GM10266 (cell line): Measurements from ENCODE around the gene ATCAY.

Experiments
- DNase-seq: peaks from one replicate; pipeline ENCODE4 v3.0.0; 2012; ENCODE audit errors: extremely low spot score
- TF ChIP-seq, protein P1 (sequence below): IDR thresholded peaks from 2 replicates; pipeline ENCODE4 v1.5.1; 2012; ENCODE audit warnings: mild to moderate bottlenecking, low read depth; ENCODE audit not compliant: control insufficient read depth, insufficient read depth; ENCODE audit errors: missing control alignments

The ATCAY gene

DNA sequence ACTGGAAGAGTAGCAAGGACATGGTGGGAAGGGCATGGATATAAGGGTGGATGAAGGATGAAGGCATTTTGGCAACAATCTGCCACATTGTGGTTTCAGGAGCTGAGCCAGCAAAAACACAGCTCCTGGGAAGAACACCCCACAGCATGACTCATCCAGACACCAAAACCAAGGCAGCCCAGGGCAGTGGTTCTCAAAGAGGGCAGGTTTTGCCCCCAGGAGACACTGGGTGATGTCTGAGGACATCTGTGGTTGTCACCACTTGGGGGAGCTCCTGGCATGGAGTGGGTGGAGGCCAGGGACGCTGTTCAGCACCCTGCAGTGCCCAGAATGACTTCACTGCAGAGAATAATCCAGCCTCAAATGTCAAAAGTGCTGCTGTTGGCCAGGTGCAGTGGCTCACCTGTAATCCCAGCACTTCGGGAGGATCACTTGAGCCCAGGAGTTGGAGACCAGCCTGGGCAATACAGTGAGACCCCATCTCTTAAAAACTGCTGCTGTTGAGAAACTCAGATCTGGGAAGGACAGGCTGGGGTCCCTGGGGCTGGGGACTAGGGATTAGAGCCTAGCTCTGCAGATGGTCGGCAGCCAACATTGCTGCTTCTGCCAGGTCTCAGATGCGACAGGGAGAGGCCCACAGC is 27.8 kb upstream of the ATCAY start:
- TF ChIP-seq, protein P1, sequence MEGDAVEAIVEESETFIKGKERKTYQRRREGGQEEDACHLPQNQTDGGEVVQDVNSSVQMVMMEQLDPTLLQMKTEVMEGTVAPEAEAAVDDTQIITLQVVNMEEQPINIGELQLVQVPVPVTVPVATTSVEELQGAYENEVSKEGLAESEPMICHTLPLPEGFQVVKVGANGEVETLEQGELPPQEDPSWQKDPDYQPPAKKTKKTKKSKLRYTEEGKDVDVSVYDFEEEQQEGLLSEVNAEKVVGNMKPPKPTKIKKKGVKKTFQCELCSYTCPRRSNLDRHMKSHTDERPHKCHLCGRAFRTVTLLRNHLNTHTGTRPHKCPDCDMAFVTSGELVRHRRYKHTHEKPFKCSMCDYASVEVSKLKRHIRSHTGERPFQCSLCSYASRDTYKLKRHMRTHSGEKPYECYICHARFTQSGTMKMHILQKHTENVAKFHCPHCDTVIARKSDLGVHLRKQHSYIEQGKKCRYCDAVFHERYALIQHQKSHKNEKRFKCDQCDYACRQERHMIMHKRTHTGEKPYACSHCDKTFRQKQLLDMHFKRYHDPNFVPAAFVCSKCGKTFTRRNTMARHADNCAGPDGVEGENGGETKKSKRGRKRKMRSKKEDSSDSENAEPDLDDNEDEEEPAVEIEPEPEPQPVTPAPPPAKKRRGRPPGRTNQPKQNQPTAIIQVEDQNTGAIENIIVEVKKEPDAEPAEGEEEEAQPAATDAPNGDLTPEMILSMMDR = peak; percentile 38
- DNase-seq = no peak

DNA sequence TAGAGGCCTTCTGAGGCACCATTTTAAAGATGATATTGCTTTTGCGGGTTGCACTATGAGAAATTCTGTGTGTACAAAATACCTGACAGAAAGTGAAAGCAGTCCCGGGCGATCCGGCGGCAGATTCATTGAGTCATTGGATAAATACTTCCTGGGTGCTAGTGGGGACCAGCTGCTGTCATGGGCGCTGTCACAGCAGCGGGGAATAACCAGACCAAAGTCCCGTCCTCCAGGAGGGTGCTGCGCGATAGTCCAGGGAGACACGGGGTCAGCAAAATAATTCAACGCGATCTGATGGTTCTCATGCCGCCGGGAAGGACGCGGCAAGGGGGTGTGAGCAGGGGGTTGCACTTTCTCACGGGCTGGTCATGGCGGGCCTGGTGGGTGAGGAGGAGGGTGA is 25.2 kb upstream of the ATCAY start:
- no peak for DNase-seq
- TF ChIP-seq, protein P1 = no peak

DNA sequence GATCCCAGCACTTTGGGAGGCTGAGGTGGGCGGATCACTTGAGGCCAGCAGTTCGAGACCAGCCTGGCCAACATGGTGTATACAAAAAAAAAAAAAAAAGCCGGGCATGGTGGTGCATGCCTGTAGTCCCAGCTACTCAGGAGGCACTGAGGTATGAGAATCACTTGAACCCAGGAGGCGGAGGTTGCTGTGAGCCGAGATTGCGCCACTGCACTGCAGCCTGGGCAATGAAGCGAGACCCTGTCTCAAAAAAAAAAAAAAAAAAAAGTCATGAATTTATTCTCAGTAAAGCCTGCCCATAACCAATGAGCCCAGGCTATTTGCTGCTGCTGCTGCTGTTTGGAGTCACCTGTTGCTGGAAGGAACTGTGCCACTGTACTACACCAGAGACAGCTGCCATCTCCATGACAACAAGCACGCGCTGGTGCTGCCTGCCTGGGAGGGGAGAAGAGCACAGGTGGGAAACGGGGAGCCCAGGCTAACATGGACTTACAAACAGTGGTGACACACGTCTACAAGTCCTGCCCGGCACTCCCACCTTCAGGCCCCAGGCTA is 23.0 kb upstream of the ATCAY start:
- peak; percentile 84 for DNase-seq
- TF ChIP-seq, protein P1 = no peak

- TF ChIP-seq, protein P1 = no peak
- no peak for DNase-seq
Observed at GRCh38 chr19:3860499-3860898, 20.0 kb upstream of the ATCAY start.

DNA sequence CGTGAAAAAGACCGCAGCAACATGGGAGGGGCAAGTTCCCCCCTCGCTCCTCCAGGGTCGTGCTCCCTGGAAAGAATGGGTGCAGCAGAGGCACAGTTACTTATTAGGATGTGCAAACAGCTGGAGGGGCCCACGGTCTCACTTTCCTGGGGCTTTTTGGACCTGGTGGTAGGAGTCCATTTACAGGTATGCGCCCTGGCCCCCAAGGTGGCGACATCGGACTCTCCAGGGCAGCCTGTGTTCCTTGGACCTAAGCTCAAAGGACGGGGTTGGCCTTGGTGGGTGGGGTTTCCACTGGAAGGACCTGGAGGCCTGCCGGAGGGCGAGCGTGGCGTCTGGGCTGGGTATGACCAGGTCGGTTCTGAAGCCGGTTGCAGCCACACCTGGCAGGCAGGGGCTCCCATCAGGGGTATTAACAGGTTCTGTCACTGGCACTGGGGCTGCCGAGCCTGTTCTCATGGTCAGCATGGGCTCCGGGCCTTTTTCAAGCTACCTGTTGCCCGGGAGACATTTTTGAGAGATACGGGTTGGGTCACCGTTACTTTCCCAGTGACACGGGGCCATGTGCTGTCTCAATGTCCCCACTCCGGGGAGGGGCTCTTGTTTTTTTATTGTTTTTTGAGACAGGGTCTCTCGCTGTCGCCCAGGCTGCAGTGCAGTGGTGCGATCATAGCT is 17.5 kb upstream of the ATCAY start:
- TF ChIP-seq, protein P1 = no peak
- DNase-seq = no peak

- TF ChIP-seq, protein P1 = no peak
- DNase-seq = no peak
Observed at GRCh38 chr19:3863648-3864047, 16.8 kb upstream of the ATCAY start.
